HCT116 (cell line): ENCODE measurements around the gene SLC44A5. TPM values are rescaled to one million over a fixed set of nuclear protein-coding genes. Genes with fewer than 3 reads are reported as not detected.

Experiments used
- ATAC-seq: fragments of 200-7000 bp; cut with Tn5 transposase; 2 replicates; pipeline ENCODE4 v1.9.1; 2020; ENCODE audit warnings: mild to moderate bottlenecking, moderate library complexity
- BruUV-seq: library from RNA; stranded (reverse); fragments of 400-500 nt; replicated peaks from 2 replicates; lab custom pipeline; 2021; lab: Mats Ljungman, UMichigan
- CTCF ChIA-PET: fragments of 300-600 bp; sonication (Branson Sonifier 250); formaldehyde crosslinking; loops from one replicate; lab custom pipeline; 2021; ENCODE audit warnings: antibody characterized with exemption; lab: Charles Lee
- POLR2A ChIA-PET: fragments of 300-600, 350-600 bp; sonication (Branson Sonifier 250); formaldehyde crosslinking; loops from one replicate; lab custom pipeline; 2021; ENCODE audit warnings: antibody characterized with exemption; lab: Charles Lee
- RAD21 ChIA-PET, 2 experiments: fragments of 300-600 bp; sonication (Branson Sonifier 250); formaldehyde crosslinking; loops; one replicate each; lab custom pipeline; 2023; ENCODE audit warnings: low total read pairs in 2 of 2; ENCODE audit not compliant: uncharacterized antibody in 2 of 2, unreplicated experiment in 2 of 2, low non-redundant PET in 1 of 2; lab: Charles Lee
- DNase-seq: peaks from one replicate; pipeline ENCODE4 v3.0.0-alpha.2; 2010; ENCODE audit warnings: low read depth, low spot score
- H2AFZ ChIP-seq: fragments of 200-600 bp; shearing (Covaris generic), sonication (generic); 2 replicates; pipeline ENCODE4 v1.6.1; 2017; ENCODE audit warnings: low read depth, mixed run types, mixed read lengths, antibody characterized with exemption, low read length; ENCODE audit not compliant: poor library complexity, severe bottlenecking
- H3K27ac ChIP-seq: 2 replicates; pipeline ENCODE4 v1.5.1; 2012; ENCODE audit warnings: low read depth, low read length
- H3K27me3 ChIP-seq: fragments of 200-600 bp; sonication (generic); 2 replicates; pipeline ENCODE4 v1.6.1; 2016; ENCODE audit warnings: mixed run types, low read length, mixed read lengths; ENCODE audit not compliant: insufficient read depth
- H3K36me3 ChIP-seq, 2 experiments: fragments of 200-500 bp in 1 of 2; fragments of 200-600 bp in 1 of 2; sonication (Bioruptor generic) in 1 of 2; sonication (generic) in 1 of 2; 2 replicates each; pipeline versions ENCODE4 v1.5.1 to v1.6.1; 2014 to 2016; ENCODE audit warnings: low read length in 2 of 2, inconsistent platforms in 1 of 2, mixed read lengths in 1 of 2, mixed run types in 1 of 2; ENCODE audit not compliant: insufficient read depth in 2 of 2, control insufficient read depth in 1 of 2
- H3K4me1 ChIP-seq, 2 experiments: fragments of 200-600 bp in 1 of 2; sonication (generic) in 1 of 2; 2 replicates each; pipeline versions ENCODE4 v1.5.1 to v1.6.1; 2012 to 2017; ENCODE audit warnings: low read length in 2 of 2, inconsistent platforms in 1 of 2, mild to moderate bottlenecking in 1 of 2, mixed read lengths in 1 of 2, mixed run types in 1 of 2, moderate library complexity in 1 of 2; ENCODE audit not compliant: insufficient read depth in 2 of 2, control insufficient read depth in 1 of 2
- H3K4me2 ChIP-seq: fragments of 200-600 bp; sonication (generic); 2 replicates; pipeline ENCODE4 v1.6.1; 2017; ENCODE audit warnings: mixed run types, low read length, mixed read lengths
- H3K4me3 ChIP-seq, 2 experiments: fragments of 200-600 bp in 1 of 2; sonication (generic) in 1 of 2; replicated peaks in 1 of 2; 2 replicates each; pipeline ENCODE4 v1.5.1; 2011 to 2016; ENCODE audit warnings: low read length in 2 of 2, control low read depth in 1 of 2, low read depth in 1 of 2, mild to moderate bottlenecking in 1 of 2, mixed read lengths in 1 of 2, mixed run types in 1 of 2
- H3K79me2 ChIP-seq: fragments of 200-600 bp; sonication (generic); 2 replicates; pipeline ENCODE4 v1.6.1; 2017; ENCODE audit warnings: mild to moderate bottlenecking, mixed run types, low read length, moderate library complexity, mixed read lengths; ENCODE audit not compliant: insufficient read depth
- H3K9ac ChIP-seq: fragments of 200-600 bp; sonication (generic); 2 replicates; pipeline ENCODE4 v1.6.1; 2016; ENCODE audit warnings: low read length, mixed read lengths
- H3K9me2 ChIP-seq: fragments of 200-600 bp; sonication (generic), shearing (Covaris generic); 2 replicates; pipeline ENCODE4 v1.6.1; 2017; ENCODE audit warnings: mixed run types, mild to moderate bottlenecking, moderate library complexity; ENCODE audit not compliant: insufficient read depth
- H3K9me3 ChIP-seq, 2 experiments: fragments of 200-500 bp in 1 of 2; fragments of 200-600 bp in 1 of 2; sonication (Bioruptor generic) in 1 of 2; sonication (generic) in 1 of 2; 2 replicates each; pipeline ENCODE4 v1.6.1; 2014 to 2017; ENCODE audit warnings: low read length in 2 of 2, mixed read lengths in 2 of 2, inconsistent platforms in 1 of 2, low read depth in 1 of 2, mild to moderate bottlenecking in 1 of 2, mixed run types in 1 of 2, moderate library complexity in 1 of 2; ENCODE audit not compliant: control insufficient read depth in 1 of 2, insufficient read depth in 1 of 2
- H4K20me1 ChIP-seq: fragments of 200-600 bp; sonication (generic), shearing (Covaris generic); 2 replicates; pipeline ENCODE4 v1.6.1; 2017; ENCODE audit warnings: mixed run types, mild to moderate bottlenecking, moderate library complexity; ENCODE audit not compliant: insufficient read depth
- CEBPB ChIP-seq: IDR thresholded peaks from 2 replicates; pipeline ENCODE4 v1.6.1; 2012; ENCODE audit warnings: low read depth
- ELF1 ChIP-seq: IDR thresholded peaks from 2 replicates; pipeline ENCODE4 v1.6.1; 2012; ENCODE audit warnings: low read depth, borderline replicate concordance
- EZH2phosphoT487 ChIP-seq: fragments of 200-600 bp; IDR thresholded peaks from 2 replicates; pipeline ENCODE4 v1.6.1; 2018; ENCODE audit warnings: antibody characterized with exemption, borderline replicate concordance
- RAD21 ChIP-seq: IDR thresholded peaks from 2 replicates; pipeline ENCODE4 v1.6.1; 2012; ENCODE audit warnings: low read depth, mild to moderate bottlenecking
- SRF ChIP-seq: IDR thresholded peaks from 2 replicates; pipeline ENCODE4 v1.6.1; 2012; ENCODE audit warnings: low read depth
- TCF7L2 ChIP-seq: IDR thresholded peaks from 2 replicates; pipeline ENCODE4 v1.7.0; 2011; ENCODE audit warnings: borderline replicate concordance, inconsistent platforms; ENCODE audit not compliant: insufficient read depth, insufficient read length; ENCODE audit errors: extremely low read depth
- YY1 ChIP-seq: IDR thresholded peaks from 2 replicates; pipeline ENCODE4 v1.6.1; 2011; ENCODE audit warnings: low read length, low read depth, moderate library complexity, mild to moderate bottlenecking; ENCODE audit not compliant: insufficient replicate concordance; ENCODE audit errors: extremely low read depth
- ZNF274 ChIP-seq: fragments of 200-500 bp; sonication (Bioruptor generic); IDR thresholded peaks from 2 replicates; pipeline ENCODE4 v1.6.1; 2014; ENCODE audit warnings: mild to moderate bottlenecking, low read depth, low read length, inconsistent platforms
- intact Hi-C: fragments of 100-400 bp; cut with micrococcal nuclease; formaldehyde crosslinking; loops from 2 replicates; pipeline ENCODE4 v1.10.0; 2022
- total RNA-seq: library from RNA; stranded (reverse); gene quantifications from one replicate; pipeline ENCODE4 v1.2.1, GENCODE V29; 2021; ENCODE audit not compliant: unreplicated experiment
- TF ChIP-seq, protein P1 (sequence below), 3 experiments: fragments of 200-600 bp in 1 of 3; sonication (generic) in 1 of 3; IDR thresholded peaks in 2 of 3; conservative IDR thresholded peaks in 1 of 3; 2 replicates each; pipeline ENCODE4 v1.5.1; 2012 to 2017; ENCODE audit warnings: low read depth in 2 of 3, low read length in 2 of 3, antibody characterized with exemption in 1 of 3, borderline replicate concordance in 1 of 3, control low read depth in 1 of 3, mild to moderate bottlenecking in 1 of 3, mixed read lengths in 1 of 3, mixed run types in 1 of 3, moderate library complexity in 1 of 3; ENCODE audit not compliant: insufficient read depth in 1 of 3
- TF ChIP-seq, protein P2 (sequence below): IDR thresholded peaks from 2 replicates; pipeline ENCODE4 v1.6.1; 2011; ENCODE audit warnings: mild to moderate bottlenecking, low read length, moderate library complexity; ENCODE audit not compliant: insufficient replicate concordance; ENCODE audit errors: extremely low read depth

The SLC44A5 gene
- total RNA-seq, 1 experiment from 2014 or later = 2.4 TPM

DNA sequence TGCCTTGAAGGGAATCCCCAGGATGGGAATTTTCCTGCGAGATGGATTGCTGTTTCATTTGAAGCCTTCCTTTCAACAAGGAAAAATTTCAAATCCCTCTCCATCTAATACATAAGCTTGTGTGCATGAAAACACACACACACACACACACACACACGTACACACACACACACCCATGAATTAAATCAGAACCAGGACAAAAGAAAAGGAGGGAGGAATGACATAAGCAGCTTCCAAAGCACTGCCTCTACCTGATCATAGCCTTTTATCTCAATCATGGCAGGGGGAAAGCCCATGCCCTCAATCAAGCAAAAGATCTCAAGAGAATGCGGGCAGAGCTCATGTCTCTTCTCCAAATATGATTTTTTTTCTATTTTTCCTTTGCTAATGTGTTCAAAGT is 139.7 kb downstream of the SLC44A5 start:
- Histone ChIP-seq H3K9ac (no peak overlapping the region), H4K20me1 (no peaks in the 10 kb centered on the region), H3K36me3 (no peaks in the 10 kb centered on the region), H3K9me3 (no peaks in the 10 kb centered on the region), H3K27me3 (no peaks in the 10 kb centered on the region), H3K4me1 (no peaks in the 10 kb centered on the region), H3K4me3 (no peak overlapping the region), H3K79me2 (no peaks in the 10 kb centered on the region), H3K27ac (no peak overlapping the region), H3K4me2 (no peak overlapping the region), H3K9me2 (no peaks in the 10 kb centered on the region), H2AFZ (no peak overlapping the region)
- no peak for TF ChIP-seq ELF1
- TF ChIP-seq, protein P1, sequence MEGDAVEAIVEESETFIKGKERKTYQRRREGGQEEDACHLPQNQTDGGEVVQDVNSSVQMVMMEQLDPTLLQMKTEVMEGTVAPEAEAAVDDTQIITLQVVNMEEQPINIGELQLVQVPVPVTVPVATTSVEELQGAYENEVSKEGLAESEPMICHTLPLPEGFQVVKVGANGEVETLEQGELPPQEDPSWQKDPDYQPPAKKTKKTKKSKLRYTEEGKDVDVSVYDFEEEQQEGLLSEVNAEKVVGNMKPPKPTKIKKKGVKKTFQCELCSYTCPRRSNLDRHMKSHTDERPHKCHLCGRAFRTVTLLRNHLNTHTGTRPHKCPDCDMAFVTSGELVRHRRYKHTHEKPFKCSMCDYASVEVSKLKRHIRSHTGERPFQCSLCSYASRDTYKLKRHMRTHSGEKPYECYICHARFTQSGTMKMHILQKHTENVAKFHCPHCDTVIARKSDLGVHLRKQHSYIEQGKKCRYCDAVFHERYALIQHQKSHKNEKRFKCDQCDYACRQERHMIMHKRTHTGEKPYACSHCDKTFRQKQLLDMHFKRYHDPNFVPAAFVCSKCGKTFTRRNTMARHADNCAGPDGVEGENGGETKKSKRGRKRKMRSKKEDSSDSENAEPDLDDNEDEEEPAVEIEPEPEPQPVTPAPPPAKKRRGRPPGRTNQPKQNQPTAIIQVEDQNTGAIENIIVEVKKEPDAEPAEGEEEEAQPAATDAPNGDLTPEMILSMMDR (IDR thresholded peaks at IDR 0.05 in 2 of 3, conservative IDR thresholded peaks at IDR 0.05 in 1 of 3; ENCODE audit: borderline replicate concordance in 1 of 3, insufficient read depth in 1 of 3, low read depth in 2 of 3, low read length in 2 of 3) = no peak
- TF ChIP-seq CEBPB = no peak
- no peak for TF ChIP-seq RAD21
- TF ChIP-seq ZNF274 = no peak
- TF ChIP-seq TCF7L2 = no peak
- no peak for TF ChIP-seq SRF
- TF ChIP-seq, protein P2, sequence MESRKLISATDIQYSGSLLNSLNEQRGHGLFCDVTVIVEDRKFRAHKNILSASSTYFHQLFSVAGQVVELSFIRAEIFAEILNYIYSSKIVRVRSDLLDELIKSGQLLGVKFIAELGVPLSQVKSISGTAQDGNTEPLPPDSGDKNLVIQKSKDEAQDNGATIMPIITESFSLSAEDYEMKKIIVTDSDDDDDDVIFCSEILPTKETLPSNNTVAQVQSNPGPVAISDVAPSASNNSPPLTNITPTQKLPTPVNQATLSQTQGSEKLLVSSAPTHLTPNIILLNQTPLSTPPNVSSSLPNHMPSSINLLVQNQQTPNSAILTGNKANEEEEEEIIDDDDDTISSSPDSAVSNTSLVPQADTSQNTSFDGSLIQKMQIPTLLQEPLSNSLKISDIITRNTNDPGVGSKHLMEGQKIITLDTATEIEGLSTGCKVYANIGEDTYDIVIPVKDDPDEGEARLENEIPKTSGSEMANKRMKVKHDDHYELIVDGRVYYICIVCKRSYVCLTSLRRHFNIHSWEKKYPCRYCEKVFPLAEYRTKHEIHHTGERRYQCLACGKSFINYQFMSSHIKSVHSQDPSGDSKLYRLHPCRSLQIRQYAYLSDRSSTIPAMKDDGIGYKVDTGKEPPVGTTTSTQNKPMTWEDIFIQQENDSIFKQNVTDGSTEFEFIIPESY = no peak
- no peak for TF ChIP-seq YY1
- no peak for TF ChIP-seq EZH2phosphoT487
- BruUV-seq = no TSS peak
- POLR2A ChIA-PET = no interaction called here
- intact Hi-C loops = no loop called here
- CTCF ChIA-PET = no interaction called here
- RAD21 ChIA-PET = no interaction called here
- ATAC-seq (no peak), DNase-seq (no peak)
